Right atrium auricular region (tissue), 2 donors: ENCODE data around the gene CXCL12. TPM values are rescaled to one million over a fixed set of nuclear protein-coding genes. Genes with fewer than 3 reads are reported as not detected.
A peak's percentile ranks its signal among the peaks of the same experiment; 100 is the strongest.

Experiments
- DNase-seq: peaks from one replicate; pipeline ENCODE4 v3.0.0-alpha.2; 2019; ENCODE audit warnings: low spot score
- H3K27ac ChIP-seq, 2 donors: fragments of 200-600 bp; sonication (generic); 1 replicate in 1 of 2; 2 replicates in 1 of 2; pipeline ENCODE4 v1.5.1; 2016 to 2019
- H3K27me3 ChIP-seq, 2 donors: fragments of 200-600 bp; sonication (generic); one replicate each; pipeline versions ENCODE4 v1.5.1 to v1.6.0; 2017 to 2019
- H3K36me3 ChIP-seq: fragments of 200-600 bp; sonication (generic); one replicate; pipeline ENCODE4 v1.5.1; 2016
- H3K4me1 ChIP-seq, 2 donors: fragments of 200-600 bp; sonication (generic); one replicate each; pipeline versions ENCODE4 v1.5.1 to v1.6.0; 2017 to 2019
- H3K4me3 ChIP-seq, 2 donors: fragments of 200-600 bp; sonication (generic); 1 replicate in 1 of 2; 2 replicates in 1 of 2; pipeline ENCODE4 v1.5.1; 2017 to 2019; ENCODE audit warnings: mild to moderate bottlenecking in 1 of 2, moderate library complexity in 1 of 2
- H3K9me3 ChIP-seq, 2 donors: fragments of 200-600 bp; sonication (generic); one replicate each; pipeline ENCODE4 v1.5.1; 2019
- total RNA-seq, 2 donors: library from RNA; depleted of rRNA; stranded (reverse); fragments of >200 nt; gene quantifications; one replicate each; pipeline ENCODE4 v1.1.0, GENCODE V29; 2016
- TF ChIP-seq, protein P1 (sequence below), 2 donors: fragments of 200-600 bp; sonication (generic); IDR thresholded peaks; one replicate each; pipeline ENCODE4 v1.5.1; 2019; ENCODE audit warnings: antibody characterized with exemption in 2 of 2

Gene CXCL12
- total RNA-seq, 2 donors from 2014 or later: 53.8 to 64.0 TPM

DNA sequence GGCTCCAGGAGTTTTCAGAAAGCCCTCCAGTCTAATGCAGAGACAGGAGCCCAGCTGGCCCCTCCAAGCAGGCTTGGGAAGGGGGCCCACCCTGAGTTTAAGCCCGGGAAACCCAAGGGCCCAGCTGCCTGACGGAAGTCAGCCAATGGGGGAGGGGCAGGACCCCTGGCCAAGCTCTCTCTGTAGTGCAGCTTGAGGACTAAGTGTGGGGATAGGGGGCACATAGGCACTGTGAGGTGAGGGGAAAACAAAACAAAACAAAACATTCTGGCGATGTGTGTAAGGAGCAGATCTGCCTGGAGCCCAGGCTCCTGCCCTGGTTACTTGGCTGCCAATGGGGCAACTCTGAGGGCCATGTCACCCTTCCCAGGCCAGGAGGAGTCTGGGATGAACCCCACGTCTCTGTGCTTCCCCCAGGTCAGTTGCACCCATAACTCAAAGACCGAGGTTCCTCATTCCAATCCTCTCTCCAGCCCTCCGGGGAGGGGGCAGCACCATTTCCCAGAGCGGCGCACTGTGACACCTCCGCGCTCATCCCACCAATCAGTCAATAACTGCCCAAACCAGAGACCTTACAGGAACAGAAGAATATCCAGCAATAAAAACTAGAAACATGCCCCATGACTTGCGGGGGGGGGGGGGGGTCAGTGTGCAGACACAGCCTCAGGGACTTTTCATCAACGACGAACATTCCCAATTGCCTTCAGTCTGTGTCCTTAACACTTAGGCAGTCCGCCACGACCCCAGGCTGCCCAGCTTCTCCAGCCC is 1.7 kb downstream of the CXCL12 start:
- peak overlapping the region; percentile 63 to 74 for H3K27ac ChIP-seq
- DNase-seq: no peak
- no peaks in the 10 kb centered on the region for H3K9me3 ChIP-seq
- no peaks in the 10 kb centered on the region for H3K27me3 ChIP-seq
- TF ChIP-seq, protein P1, sequence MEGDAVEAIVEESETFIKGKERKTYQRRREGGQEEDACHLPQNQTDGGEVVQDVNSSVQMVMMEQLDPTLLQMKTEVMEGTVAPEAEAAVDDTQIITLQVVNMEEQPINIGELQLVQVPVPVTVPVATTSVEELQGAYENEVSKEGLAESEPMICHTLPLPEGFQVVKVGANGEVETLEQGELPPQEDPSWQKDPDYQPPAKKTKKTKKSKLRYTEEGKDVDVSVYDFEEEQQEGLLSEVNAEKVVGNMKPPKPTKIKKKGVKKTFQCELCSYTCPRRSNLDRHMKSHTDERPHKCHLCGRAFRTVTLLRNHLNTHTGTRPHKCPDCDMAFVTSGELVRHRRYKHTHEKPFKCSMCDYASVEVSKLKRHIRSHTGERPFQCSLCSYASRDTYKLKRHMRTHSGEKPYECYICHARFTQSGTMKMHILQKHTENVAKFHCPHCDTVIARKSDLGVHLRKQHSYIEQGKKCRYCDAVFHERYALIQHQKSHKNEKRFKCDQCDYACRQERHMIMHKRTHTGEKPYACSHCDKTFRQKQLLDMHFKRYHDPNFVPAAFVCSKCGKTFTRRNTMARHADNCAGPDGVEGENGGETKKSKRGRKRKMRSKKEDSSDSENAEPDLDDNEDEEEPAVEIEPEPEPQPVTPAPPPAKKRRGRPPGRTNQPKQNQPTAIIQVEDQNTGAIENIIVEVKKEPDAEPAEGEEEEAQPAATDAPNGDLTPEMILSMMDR (IDR thresholded peaks at IDR 0.05): no peak
- peaks cover 0 to 38% of the 10 kb centered on the region in 2 donors for H3K4me1 ChIP-seq
- H3K4me3 ChIP-seq: peak overlapping the region; percentile 51 to 77
- no peaks in the 10 kb centered on the region for H3K36me3 ChIP-seq

DNA sequence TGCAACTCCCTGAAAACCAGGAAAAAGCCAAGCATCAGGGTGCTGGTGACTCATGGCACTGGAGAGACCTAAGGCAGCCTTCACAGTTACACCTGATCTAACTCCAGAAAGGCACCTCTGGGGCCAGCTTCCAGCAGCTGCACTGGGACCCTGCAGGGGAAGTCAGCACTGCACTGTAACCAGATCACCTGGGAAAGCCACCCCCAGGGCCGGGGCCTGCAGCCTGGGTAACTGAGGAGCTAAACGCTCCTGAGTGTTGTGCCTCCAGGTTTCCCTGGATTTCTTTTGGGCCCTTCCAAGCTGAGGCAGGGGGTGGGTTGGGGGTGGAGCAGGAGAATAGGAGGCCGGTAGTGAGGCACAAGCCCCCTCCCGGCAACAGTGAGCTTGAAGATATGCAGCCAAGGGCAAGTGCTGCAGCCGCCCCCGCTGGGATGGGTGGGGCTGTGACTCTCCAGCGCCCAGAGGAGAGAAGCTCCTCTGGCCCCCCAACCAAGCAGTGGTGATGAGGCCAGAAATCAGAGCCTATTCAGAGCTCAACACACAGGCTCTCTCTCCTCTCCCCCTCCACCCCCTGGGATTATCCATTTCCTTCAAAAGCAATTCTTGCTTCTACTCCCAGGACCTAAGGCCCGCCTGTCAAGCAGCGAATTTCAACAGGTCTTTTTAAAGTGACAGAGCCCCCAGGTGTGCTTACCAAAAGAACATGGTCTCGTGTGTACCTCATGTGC is 2.6 kb downstream of the CXCL12 start:
- peak overlapping the region; percentile 51 to 77 for H3K4me3 ChIP-seq
- DNase-seq: no peak
- TF ChIP-seq, protein P1 (IDR thresholded peaks at IDR 0.05): no peak
- peaks cover 7% of the 10 kb centered on the region for H3K36me3 ChIP-seq
- no peaks in the 10 kb centered on the region for H3K9me3 ChIP-seq
- no peaks in the 10 kb centered on the region for H3K27me3 ChIP-seq
- peaks cover 0 to 38% of the 10 kb centered on the region in 2 donors for H3K4me1 ChIP-seq
- peak overlapping the region; percentile 63 to 74 for H3K27ac ChIP-seq

DNA sequence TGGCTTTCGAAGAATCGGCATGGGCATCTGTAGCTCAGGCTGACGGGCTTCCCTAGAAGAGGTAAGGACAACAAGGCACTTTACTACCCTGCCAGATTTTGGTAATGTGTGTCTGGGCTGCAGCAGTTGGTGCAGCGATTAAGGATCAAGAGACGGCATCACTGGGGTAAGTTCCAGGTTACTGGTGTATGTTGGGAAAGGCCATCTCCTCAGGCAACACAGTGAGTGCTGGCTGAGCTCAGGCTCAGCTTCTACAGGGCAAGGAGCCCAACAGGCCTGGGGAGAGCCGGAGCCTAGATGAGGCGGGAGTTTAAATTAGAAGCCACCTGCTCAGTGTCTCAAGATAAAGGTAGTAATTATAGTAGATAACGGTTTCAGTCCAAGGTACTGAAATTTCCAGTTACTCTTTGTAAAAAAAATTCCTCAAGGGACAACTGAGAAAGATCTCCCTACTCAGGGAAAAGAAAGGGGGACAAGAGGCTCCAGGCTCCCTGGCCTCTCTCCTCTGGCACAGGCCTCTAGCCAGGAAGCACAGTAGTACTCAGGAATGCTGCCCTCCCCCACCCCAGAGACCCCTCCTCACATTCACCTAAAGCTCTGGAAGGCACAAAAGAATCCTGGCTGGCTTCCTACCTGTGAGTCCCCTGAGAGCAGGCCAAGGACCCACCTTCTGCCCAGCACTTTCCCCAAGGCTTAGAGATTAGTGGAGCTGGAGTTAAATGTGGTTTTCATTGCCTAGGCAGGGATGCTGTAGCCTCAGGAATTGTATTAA is 3.9 kb downstream of the CXCL12 start:
- no peaks in the 10 kb centered on the region for H3K9me3 ChIP-seq
- H3K27ac ChIP-seq: no peak overlapping the region
- peaks cover 17% of the 10 kb centered on the region for H3K36me3 ChIP-seq
- TF ChIP-seq, protein P1 (IDR thresholded peaks at IDR 0.05): no peak
- no peak for DNase-seq
- H3K27me3 ChIP-seq: no peaks in the 10 kb centered on the region
- H3K4me3 ChIP-seq: no peak overlapping the region
- H3K4me1 ChIP-seq: peaks cover 0 to 34% of the 10 kb centered on the region in 2 donors

DNA sequence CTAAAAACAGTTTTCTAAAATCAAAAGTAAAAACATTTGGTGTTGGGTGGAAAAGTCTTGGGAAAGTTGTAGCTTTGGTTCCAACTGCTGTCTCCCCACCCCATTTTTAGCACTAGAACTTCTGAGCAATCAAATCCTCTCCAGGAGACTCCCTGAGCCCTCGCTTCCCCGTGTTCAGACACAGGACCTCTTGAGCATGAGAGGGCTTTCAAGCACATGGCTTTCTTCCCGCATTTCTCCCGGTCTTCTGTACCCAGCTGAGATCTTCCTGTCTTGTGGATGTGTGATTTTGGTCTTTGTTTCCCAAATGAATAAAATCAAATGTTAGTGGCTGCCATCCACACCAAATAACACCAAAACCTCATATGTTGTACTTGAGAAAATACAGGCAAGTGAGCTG is 5.0 kb downstream of the CXCL12 start:
- Histone ChIP-seq H3K27ac (no peak overlapping the region), H3K4me1 (peaks cover 0 to 29% of the 10 kb centered on the region in 2 donors), H3K4me3 (no peak overlapping the region), H3K36me3 (peaks cover 27% of the 10 kb centered on the region), H3K9me3 (no peaks in the 10 kb centered on the region), H3K27me3 (no peaks in the 10 kb centered on the region)
- TF ChIP-seq, protein P1 (IDR thresholded peaks at IDR 0.05): no peak
- DNase-seq: no peak

DNA sequence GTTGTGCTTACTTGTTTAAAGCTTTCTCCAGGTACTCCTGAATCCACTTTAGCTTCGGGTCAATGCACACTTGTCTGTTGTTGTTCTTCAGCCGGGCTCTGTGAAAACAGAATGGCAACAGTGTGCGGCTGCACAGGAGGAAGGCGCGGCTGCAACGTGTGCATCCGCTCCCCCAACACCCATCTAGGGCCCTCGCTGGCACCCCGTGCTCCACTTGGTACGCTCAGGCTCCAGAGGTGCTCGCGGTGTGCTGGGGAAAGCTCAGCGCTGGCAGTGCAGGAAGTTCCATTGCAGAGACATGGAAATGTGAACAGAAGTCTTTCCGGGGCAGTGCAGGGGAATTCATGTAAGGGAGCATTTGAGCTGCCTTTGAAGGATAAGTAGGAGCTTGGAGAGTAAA is 6.3 kb downstream of the CXCL12 start:
- no peak for DNase-seq
- Histone ChIP-seq H3K27me3 (no peaks in the 10 kb centered on the region), H3K9me3 (no peaks in the 10 kb centered on the region), H3K4me3 (no peak overlapping the region), H3K27ac (no peak overlapping the region), H3K4me1 (peaks cover 0 to 20% of the 10 kb centered on the region in 2 donors), H3K36me3 (peaks cover 34% of the 10 kb centered on the region)
- TF ChIP-seq, protein P1 (IDR thresholded peaks at IDR 0.05): no peak
